AG04449 (cell line): ENCODE data around the gene SND1.

Experiments used
- CTCF ChIA-PET: fragments of 350-600 bp; formaldehyde crosslinking; extraction: SDS; loops from one replicate; lab custom pipeline; 2021; ENCODE audit warnings: antibody characterized with exemption; lab: Yijun Ruan, JAX
- POLR2A ChIA-PET: fragments of 400-600, 350-600 bp; formaldehyde crosslinking; extraction: SDS; loops from one replicate; lab custom pipeline; 2020; ENCODE audit warnings: antibody characterized with exemption, inconsistent platforms; lab: Yijun Ruan, JAX
- DNase-seq: peaks from one replicate; pipeline ENCODE4 v3.0.0-alpha.2; 2010; ENCODE audit warnings: low read depth, low spot score
- H3K4me3 ChIP-seq: 2 replicates; pipeline ENCODE4 v1.5.1; 2011; ENCODE audit warnings: low read depth, mild to moderate bottlenecking, control low read depth, low read length
- TF ChIP-seq, protein P1 (sequence below): IDR thresholded peaks from one replicate; pipeline ENCODE4 v1.5.1; 2011; ENCODE audit warnings: mild to moderate bottlenecking, moderate library complexity, low read length, control low read depth, inconsistent platforms; ENCODE audit not compliant: insufficient read depth; ENCODE audit errors: missing control alignments

The SND1 gene

DNA sequence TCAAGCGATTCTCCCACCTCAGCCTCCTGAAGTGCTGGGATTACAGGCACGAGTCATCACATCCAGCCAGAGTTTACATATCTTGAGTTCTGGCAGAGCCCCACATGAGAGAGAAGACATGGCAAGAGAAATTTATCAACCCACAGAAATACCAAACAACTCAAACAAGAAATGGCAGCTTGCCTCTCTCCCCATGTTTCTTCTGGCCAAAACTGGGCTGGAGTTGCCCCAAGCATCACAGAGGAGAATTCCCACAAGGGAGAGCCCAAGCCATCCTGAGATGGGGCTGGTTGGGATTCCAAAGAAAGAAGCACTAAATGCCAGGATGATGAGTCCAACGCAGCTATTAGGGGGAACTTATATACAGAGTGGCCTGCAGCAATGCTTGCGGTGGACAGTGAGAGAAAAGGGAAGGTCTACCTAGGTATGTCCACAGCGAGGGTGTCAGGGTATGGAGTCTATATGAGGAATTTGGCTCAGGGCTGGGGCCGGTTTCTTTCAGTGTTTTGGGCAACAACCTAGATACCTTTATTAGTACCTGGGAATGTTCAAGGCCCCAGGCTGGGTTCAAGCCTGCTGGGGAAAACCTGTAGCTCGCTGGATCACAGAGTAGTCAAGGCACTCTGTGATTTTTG lies 19.6 kb upstream of the SND1 start:
- TF ChIP-seq, protein P1, sequence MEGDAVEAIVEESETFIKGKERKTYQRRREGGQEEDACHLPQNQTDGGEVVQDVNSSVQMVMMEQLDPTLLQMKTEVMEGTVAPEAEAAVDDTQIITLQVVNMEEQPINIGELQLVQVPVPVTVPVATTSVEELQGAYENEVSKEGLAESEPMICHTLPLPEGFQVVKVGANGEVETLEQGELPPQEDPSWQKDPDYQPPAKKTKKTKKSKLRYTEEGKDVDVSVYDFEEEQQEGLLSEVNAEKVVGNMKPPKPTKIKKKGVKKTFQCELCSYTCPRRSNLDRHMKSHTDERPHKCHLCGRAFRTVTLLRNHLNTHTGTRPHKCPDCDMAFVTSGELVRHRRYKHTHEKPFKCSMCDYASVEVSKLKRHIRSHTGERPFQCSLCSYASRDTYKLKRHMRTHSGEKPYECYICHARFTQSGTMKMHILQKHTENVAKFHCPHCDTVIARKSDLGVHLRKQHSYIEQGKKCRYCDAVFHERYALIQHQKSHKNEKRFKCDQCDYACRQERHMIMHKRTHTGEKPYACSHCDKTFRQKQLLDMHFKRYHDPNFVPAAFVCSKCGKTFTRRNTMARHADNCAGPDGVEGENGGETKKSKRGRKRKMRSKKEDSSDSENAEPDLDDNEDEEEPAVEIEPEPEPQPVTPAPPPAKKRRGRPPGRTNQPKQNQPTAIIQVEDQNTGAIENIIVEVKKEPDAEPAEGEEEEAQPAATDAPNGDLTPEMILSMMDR, result no peak
- no peak overlapping the region for H3K4me3 ChIP-seq
- ChIA-PET CTCF (interaction anchor here (0.9 to 1.5 kb wide), 2 partner anchors 11 to 17 kb away, joined by 3 read pairs; no protein-coding TSS in a partner anchor), POLR2A (interaction anchor here (1.4 to 1.7 kb wide), 2 partner anchors 9 to 47 kb away, joined by 6 read pairs; partner anchors contain the start of gene GCC1)
- DNase-seq, result peak; percentile 92

DNA sequence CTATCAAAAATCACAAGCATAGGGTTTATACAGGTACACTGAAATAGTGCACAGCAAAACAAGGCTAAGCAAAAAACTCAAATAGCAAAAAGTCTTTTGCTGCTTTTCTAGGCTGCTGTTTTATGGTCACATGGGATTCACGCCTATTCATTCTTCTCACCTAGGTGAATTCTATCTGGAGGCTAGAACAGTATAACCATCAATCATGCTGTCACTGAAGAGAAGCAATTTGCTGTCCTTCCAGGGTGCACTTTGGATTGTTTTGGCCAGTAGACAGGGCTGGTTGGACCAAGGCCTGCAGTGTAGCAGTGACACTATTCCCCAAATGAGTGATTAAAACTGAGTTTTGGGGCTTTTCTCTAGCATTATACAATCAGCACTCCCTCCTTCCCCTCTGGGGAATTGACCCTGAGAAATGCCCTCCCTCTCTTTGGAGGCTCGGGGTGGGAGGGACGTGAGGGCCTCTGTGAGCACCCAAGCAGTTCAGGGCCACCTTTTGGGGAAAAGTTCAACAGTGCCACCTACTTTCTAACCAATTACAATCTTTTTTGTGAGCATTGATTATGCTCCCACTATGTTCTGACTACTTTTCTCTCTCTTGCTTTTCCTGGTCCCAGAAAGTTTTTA lies 16.2 kb upstream of the SND1 start:
- DNase-seq, result no peak
- TF ChIP-seq, protein P1, result no peak
- CTCF ChIA-PET, result no interaction called here

DNA sequence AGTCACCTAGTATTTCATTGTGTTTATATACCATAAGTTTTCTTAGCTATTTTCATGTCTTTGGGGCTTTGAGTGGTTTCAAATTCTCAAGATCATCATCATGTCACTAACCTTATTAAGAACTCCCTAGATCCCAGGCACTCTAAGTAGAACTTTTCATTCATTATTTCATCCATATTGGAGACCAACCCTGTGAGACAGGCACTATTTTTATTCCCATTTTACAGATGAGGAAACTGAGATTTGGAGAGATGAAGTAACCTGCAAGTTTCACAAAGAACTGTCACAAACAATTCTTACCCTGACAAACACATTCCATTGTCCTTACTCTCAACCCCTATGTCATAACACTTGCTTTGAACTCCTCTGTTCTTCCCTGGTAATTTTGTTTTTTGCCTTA lies 13.8 kb upstream of the SND1 start:
- TF ChIP-seq, protein P1, result no peak
- ChIA-PET POLR2A (no interaction called here), CTCF (no interaction called here)
- H3K4me3 ChIP-seq, result no peak overlapping the region
- DNase-seq, result no peak

More for the DNA sequence above, 16.2 kb upstream of the SND1 start:
- no peak overlapping the region for H3K4me3 ChIP-seq
- POLR2A ChIA-PET, result interaction anchor here (0.6 kb wide), 2 partner anchors 416 to 460 kb away, joined by 3 read pairs; no protein-coding TSS in a partner anchor

DNA sequence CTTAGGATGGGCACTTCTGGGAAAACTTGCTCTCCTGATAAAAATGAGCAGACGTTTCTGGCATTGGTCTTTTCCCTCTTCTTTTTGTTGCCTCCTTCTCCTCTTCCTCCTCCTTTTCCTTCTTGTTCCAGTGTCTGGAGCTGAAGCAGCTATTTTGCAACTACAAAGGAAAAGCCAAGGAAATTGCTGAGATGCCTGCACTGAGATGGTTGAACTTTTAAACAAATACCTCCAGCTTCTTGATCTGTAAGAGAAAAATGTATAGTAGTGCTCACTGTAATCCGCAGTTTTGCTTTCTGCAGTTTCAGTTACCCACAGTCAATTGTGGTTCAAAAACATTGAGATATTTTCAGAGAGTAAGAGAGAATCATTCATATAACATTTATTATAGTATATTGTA lies 7.5 kb upstream of the SND1 start:
- ChIA-PET POLR2A (no interaction called here), CTCF (interaction anchor here (0.6 kb wide), 1 partner anchor 8 kb away, joined by 3 read pairs; no protein-coding TSS in a partner anchor)
- TF ChIP-seq, protein P1, result no peak
- DNase-seq, result no peak
- no peak overlapping the region for H3K4me3 ChIP-seq

DNA sequence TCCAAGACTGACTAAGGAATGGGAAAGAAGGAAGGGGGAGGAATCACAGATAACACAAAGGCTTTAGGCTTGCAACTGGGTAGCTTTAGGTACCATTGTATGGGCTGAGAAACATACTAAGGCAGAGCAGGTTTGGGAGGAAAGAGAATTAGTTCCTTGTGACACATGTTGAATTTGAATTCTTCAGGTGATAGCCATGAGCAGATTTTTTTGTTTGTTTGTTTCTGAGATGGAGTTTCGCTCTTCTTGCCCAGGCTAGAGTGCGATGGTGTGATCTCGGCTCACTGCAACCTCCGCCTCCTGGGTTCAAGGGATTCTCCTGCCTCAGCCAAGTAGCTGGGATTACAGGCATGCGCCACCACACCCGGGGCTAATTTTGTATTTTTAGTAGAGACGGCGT lies 4.4 kb upstream of the SND1 start:
- DNase-seq, result no peak
- H3K4me3 ChIP-seq, result no peak overlapping the region
- TF ChIP-seq, protein P1, result no peak
- ChIA-PET CTCF (interaction anchor here (1.4 kb wide), 1 partner anchor 11 kb away, joined by 4 read pairs; no protein-coding TSS in a partner anchor), POLR2A (no interaction called here)

DNA sequence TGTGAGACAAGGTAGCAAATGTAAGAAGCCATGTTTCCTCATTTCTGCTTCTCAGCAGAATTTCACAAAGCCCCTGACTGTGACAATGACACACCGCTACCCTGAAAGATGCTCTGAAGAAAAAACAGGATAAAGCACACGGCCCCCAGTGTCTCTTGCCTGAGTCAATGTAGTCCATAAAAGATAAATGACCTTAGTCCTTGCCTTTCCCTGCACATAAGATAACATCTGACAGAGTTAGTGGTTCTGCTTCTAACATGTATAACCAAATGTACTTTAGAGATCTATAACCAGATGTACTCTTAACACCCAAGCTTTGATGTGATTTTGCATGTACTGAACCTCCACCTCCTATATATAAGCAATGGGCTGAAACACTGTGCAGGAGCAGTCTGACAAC lies 3.0 kb upstream of the SND1 start:
- CTCF ChIA-PET, result interaction anchor here (0.9 to 1.6 kb wide), 2 partner anchors 16 to 20 kb away, joined by 3 to 4 read pairs; no protein-coding TSS in a partner anchor
- TF ChIP-seq, protein P1, result no peak
- POLR2A ChIA-PET, result no interaction called here
- H3K4me3 ChIP-seq, result no peak overlapping the region
- no peak for DNase-seq
